HG03060 (cell line): Measurements from ENCODE around the gene SVIL.
"Not testable (repeated sequence)": the region's sequence is repeated elsewhere in the genome, so short reads cannot be mapped to it uniquely, and the experiment has no call there.

ENCODE experiments used
- ATAC-seq: cut with Tn5 transposase; IDR thresholded peaks from one replicate; pipeline ENCODE4 v1.9.1; 2021; ENCODE audit warnings: low read depth, moderate number of reproducible peaks; ENCODE audit not compliant: unreplicated experiment

The SVIL gene

GRCh38 chr10:29522918-29523317, 111.9 kb downstream of the SVIL start:
- no peak for ATAC-seq

- no peak for ATAC-seq
Measured at GRCh38 chr10:29522061-29522855, 112.5 kb downstream of the SVIL start.

GRCh38 chr10:29519659-29520058, 115.1 kb downstream of the SVIL start:
- ATAC-seq = no peak

- no peak for ATAC-seq
Measured at GRCh38 chr10:29517352-29517923, 117.3 kb downstream of the SVIL start.

- not testable (repeated sequence) for ATAC-seq
Measured at GRCh38 chr10:29516309-29516932, 118.3 kb downstream of the SVIL start.

- not testable (repeated sequence) for ATAC-seq
Measured at GRCh38 chr10:29515879-29516278, 118.9 kb downstream of the SVIL start.

- ATAC-seq = not testable (repeated sequence)
Measured at GRCh38 chr10:29515104-29515503, 119.7 kb downstream of the SVIL start.

- no peak for ATAC-seq
Measured at GRCh38 chr10:29514306-29514705, 120.5 kb downstream of the SVIL start.

GRCh38 chr10:29512425-29512974, 122.3 kb downstream of the SVIL start:
- no peak for ATAC-seq

- not testable (repeated sequence) for ATAC-seq
Measured at GRCh38 chr10:29511806-29512205, 123.0 kb downstream of the SVIL start.

- not testable (repeated sequence) for ATAC-seq
Measured at GRCh38 chr10:29510483-29511157, 124.2 kb downstream of the SVIL start.

- no peak for ATAC-seq
Measured at GRCh38 chr10:29508554-29509244, 126.1 kb downstream of the SVIL start.

GRCh38 chr10:29507750-29508149, 127.0 kb downstream of the SVIL start:
- not testable (repeated sequence) for ATAC-seq

- not testable (repeated sequence) for ATAC-seq
Measured at GRCh38 chr10:29506324-29506921, 128.3 kb downstream of the SVIL start.

GRCh38 chr10:29502351-29502750, 132.4 kb downstream of the SVIL start:
- no peak for ATAC-seq

GRCh38 chr10:29501692-29502091, 133.1 kb downstream of the SVIL start:
- no peak for ATAC-seq

GRCh38 chr10:29499993-29500537, 134.7 kb downstream of the SVIL start:
- no peak for ATAC-seq

GRCh38 chr10:29496341-29497162, 138.2 kb downstream of the SVIL start:
- ATAC-seq = no peak

- no peak for ATAC-seq
Measured at GRCh38 chr10:29495366-29495765, 139.4 kb downstream of the SVIL start.
